ENCODE data around the gene ZNF423.
"Not testable (repeated sequence)": the region's sequence is repeated elsewhere in the genome, so short reads cannot be mapped to it uniquely, and the experiment has no call there.

Gene ZNF423

DNA sequence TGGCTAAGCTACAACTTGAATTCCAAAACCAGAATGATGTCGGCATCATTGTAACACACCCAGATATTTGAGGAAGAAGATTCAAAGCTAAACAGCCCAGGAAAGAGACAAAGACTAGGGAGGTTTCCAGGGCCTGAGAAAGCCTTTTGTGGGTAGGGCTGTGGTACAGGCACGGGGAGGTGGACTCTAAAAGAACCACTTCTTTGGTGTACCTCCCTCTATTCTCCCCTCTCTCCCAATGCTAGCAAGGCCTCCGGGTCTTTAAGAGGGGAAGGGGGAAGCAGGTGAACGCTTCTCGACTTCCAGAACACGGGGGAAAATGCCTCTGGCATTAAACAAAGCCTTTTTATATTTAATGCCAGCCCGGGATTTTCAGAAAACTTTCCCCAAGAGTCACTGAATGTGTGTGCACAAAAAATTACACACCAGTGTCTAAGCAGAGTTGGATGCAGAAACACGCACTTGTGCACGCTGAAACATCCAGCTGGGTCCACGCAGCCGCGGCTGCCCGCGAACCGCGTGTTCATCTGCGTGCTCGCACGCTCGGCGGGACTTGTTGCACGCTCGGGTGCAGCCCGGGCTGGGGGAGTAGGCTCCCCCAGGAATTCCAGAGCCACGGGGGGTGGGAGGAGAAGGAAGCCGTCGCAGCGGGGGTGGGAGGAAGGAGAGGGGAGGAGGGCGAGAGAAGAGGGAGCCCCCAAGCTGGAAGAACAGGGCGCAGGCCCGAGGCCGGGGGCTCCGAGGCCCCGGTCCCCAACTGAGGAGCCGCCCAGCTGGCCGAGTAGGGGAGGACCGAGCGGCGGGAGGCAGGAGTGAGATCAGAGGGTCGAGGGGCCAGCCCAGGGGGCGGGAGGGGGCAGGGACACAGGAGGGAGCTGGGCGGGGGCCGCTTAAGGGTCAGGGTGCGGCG is 20.1 kb upstream of the ZNF423 start:
- DNase-seq: no peak
- Mint-ChIP-seq H3K27me3 (ENCODE audit: low read depth, poor library complexity) (peaks cover 6% of the 10 kb centered on the region), H3K4me3 (peak overlapping the region; percentile 62), H3K9me3 (no peaks in the 10 kb centered on the region), H3K4me1 (peaks cover 24% of the 10 kb centered on the region), H3K27ac (no peak overlapping the region), H3K36me3 (ENCODE audit: low read depth) (no peaks in the 10 kb centered on the region)
- TF ChIP-seq, protein P1, sequence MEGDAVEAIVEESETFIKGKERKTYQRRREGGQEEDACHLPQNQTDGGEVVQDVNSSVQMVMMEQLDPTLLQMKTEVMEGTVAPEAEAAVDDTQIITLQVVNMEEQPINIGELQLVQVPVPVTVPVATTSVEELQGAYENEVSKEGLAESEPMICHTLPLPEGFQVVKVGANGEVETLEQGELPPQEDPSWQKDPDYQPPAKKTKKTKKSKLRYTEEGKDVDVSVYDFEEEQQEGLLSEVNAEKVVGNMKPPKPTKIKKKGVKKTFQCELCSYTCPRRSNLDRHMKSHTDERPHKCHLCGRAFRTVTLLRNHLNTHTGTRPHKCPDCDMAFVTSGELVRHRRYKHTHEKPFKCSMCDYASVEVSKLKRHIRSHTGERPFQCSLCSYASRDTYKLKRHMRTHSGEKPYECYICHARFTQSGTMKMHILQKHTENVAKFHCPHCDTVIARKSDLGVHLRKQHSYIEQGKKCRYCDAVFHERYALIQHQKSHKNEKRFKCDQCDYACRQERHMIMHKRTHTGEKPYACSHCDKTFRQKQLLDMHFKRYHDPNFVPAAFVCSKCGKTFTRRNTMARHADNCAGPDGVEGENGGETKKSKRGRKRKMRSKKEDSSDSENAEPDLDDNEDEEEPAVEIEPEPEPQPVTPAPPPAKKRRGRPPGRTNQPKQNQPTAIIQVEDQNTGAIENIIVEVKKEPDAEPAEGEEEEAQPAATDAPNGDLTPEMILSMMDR (IDR thresholded peaks at IDR 0.05): no peak

GRCh38 chr16:49874613-49875237 is 18.8 kb upstream of the ZNF423 start:
- Mint-ChIP-seq H3K4me3 (no peak overlapping the region), H3K9me3 (no peaks in the 10 kb centered on the region), H3K4me1 (peaks cover 28% of the 10 kb centered on the region), H3K27ac (no peak overlapping the region), H3K36me3 (ENCODE audit: low read depth) (no peaks in the 10 kb centered on the region), H3K27me3 (ENCODE audit: low read depth, poor library complexity) (peaks cover 4% of the 10 kb centered on the region)
- no peak for DNase-seq
- TF ChIP-seq, protein P1 (IDR thresholded peaks at IDR 0.05): no peak

- H3K27me3 Mint-ChIP-seq (ENCODE audit: low read depth, poor library complexity); H3K4me3 Mint-ChIP-seq; DNase-seq; H3K9me3 Mint-ChIP-seq; H3K36me3 Mint-ChIP-seq (ENCODE audit: low read depth); H3K27ac Mint-ChIP-seq: not testable (repeated sequence)
- peaks cover 54% of the 10 kb centered on the region for H3K4me1 Mint-ChIP-seq
These were observed 15.9 kb upstream of the ZNF423 start for GRCh38 chr16:49871824-49872223.

GRCh38 chr16:49869731-49870130 is 13.8 kb upstream of the ZNF423 start:
- no peak for DNase-seq
- Mint-ChIP-seq H3K4me1 (peaks cover 44% of the 10 kb centered on the region), H3K36me3 (ENCODE audit: low read depth) (no peaks in the 10 kb centered on the region), H3K27ac (no peak overlapping the region), H3K4me3 (no peak overlapping the region), H3K9me3 (no peaks in the 10 kb centered on the region), H3K27me3 (ENCODE audit: low read depth, poor library complexity) (peaks cover 3% of the 10 kb centered on the region)
- TF ChIP-seq, protein P1 (IDR thresholded peaks at IDR 0.05): no peak

GRCh38 chr16:49867796-49868668 is 12.1 kb upstream of the ZNF423 start:
- Mint-ChIP-seq H3K4me1 (peaks cover 32% of the 10 kb centered on the region), H3K27me3 (ENCODE audit: low read depth, poor library complexity) (peaks cover 3% of the 10 kb centered on the region), H3K4me3 (no peak overlapping the region), H3K36me3 (ENCODE audit: low read depth) (no peaks in the 10 kb centered on the region), H3K27ac (no peak overlapping the region), H3K9me3 (no peaks in the 10 kb centered on the region)
- DNase-seq: no peak
- TF ChIP-seq, protein P1 (IDR thresholded peaks at IDR 0.05): no peak

DNA sequence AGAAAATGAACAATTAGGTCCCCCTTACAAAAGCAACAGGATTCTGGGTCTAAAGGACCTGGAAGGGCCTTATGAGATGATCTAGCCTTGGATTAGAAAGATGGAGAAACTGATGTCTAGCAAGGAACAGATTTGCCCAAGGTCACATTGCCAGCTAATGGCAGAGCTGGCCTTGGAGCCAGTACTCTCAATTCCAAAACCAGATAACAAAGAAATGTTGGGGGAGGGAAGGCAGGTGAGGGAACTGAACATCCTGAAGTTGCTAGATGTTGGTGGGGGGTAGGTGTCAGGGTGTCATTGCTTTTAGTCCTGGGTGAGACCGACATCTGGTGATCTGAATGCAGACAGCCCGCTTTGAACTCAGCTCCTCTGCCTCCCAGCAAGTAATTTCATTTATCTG is 11.3 kb upstream of the ZNF423 start:
- H3K27ac Mint-ChIP-seq: no peak overlapping the region
- H3K9me3 Mint-ChIP-seq: no peaks in the 10 kb centered on the region
- TF ChIP-seq, protein P1 (IDR thresholded peaks at IDR 0.05): no peak
- no peak for DNase-seq
- no peak overlapping the region for H3K4me3 Mint-ChIP-seq
- H3K36me3 Mint-ChIP-seq (ENCODE audit: low read depth): no peaks in the 10 kb centered on the region
- peaks cover 30% of the 10 kb centered on the region for H3K4me1 Mint-ChIP-seq
- H3K27me3 Mint-ChIP-seq (ENCODE audit: low read depth, poor library complexity): peaks cover 3% of the 10 kb centered on the region

All from nephron progenitor cell (in vitro differentiated cells).